GM12874 (cell line): Measurements from ENCODE around the gene LEKR1.

Source experiments
- TF ChIP-seq, protein P1 (sequence below): IDR thresholded peaks from 2 replicates; pipeline ENCODE4 v1.5.1; 2011; ENCODE audit warnings: low read depth, mild to moderate bottlenecking, control low read depth, low read length, moderate library complexity; ENCODE audit not compliant: insufficient read depth

LEKR1 gene

DNA sequence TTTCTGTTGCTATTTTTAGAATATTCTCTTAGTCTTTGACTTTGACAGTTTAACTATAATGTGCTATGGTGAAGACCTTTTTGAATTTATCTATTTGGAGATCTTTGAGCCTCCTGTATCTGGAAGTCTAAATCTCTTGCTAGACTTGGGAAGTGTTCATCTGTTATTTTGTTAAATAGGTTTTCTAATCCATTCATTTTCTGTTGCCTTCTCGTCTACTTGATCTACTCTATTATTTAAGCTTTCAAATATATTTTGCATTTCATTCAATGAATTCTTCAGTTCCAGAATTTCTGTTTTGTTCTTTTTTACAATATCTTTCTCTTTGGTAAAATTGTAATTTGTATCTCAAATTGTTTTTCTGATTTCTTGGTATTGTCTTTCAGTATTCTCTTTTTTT is 47.8 kb downstream of the LEKR1 start:
- TF ChIP-seq, protein P1, sequence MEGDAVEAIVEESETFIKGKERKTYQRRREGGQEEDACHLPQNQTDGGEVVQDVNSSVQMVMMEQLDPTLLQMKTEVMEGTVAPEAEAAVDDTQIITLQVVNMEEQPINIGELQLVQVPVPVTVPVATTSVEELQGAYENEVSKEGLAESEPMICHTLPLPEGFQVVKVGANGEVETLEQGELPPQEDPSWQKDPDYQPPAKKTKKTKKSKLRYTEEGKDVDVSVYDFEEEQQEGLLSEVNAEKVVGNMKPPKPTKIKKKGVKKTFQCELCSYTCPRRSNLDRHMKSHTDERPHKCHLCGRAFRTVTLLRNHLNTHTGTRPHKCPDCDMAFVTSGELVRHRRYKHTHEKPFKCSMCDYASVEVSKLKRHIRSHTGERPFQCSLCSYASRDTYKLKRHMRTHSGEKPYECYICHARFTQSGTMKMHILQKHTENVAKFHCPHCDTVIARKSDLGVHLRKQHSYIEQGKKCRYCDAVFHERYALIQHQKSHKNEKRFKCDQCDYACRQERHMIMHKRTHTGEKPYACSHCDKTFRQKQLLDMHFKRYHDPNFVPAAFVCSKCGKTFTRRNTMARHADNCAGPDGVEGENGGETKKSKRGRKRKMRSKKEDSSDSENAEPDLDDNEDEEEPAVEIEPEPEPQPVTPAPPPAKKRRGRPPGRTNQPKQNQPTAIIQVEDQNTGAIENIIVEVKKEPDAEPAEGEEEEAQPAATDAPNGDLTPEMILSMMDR: no peak

DNA sequence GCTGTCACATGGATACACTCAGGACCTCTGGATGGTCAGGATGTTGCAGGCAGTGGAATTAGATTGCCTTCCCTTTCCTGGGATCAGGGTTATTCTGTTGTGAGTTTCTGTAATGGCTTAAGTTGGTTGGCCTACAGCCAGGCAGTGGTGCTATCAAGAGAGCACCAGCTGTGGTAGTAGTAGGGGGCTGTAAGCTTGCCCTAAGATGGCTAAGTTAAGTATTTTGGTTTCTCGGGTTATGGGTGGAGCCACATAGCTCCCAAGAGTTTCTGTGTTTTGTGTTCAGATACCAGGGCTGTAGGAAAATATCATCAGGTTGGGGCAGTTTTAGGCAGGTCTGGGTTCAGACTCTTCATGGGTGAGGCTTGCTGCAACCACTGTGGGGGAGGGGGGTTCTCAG is 59.6 kb downstream of the LEKR1 start:
- TF ChIP-seq, protein P1: no peak

DNA sequence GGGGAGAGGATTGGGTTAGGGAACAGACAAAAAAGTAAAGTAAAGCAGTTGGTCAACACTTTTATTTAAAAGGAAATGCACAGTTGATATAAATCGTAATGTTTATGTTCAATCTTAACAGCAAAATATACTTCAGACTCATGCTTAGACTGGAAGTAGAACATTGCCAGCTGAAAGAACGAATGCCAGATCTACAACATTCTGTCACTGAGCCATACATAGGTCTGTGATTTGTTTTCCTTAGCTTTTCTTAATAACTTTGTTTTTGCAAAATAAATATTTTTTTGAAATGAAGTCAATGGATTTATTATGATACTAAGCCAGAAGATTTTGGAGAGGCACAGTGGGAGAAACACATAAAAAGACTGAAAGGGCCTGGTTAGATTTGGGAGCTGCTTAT is 62.0 kb downstream of the LEKR1 start:
- TF ChIP-seq, protein P1: no peak

DNA sequence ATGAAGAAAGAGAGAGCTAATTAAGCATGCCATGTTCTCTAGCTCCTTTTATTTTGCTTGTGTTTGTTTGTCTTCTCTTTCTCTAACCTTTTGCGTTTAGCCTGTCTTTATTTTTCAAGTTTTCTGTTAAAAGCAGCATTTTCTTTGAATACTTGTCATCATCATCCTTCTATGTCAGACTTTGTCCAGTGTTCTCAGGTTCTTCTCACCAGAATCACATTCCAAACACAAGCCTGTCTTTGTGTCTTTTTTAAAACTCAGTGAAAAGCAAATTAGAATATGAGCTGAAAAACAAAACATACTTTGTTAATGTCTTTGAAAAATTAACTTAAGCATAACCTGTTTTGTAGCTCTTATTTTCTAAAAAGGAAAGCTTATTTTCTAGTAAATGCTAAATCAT is 62.4 kb downstream of the LEKR1 start:
- TF ChIP-seq, protein P1: no peak

DNA sequence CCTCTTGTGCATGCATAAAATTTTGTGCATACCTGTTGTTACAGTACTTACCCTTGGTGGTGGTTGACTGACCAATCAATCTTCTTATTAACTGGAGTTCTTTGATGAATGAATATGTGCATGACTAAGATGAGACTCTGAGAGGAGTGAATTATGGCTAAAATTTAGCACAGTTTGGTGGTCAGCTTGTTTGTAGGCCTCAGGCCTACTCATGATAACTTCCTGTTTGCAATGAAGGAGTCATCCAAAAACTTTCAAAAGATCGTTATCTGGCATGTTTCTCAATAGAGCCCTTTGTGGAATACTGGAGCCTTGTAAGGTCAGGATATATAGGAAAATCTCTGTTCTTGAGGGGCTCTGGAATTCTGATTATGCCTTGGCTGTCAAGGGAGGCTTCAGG is 66.5 kb downstream of the LEKR1 start:
- TF ChIP-seq, protein P1: no peak

DNA sequence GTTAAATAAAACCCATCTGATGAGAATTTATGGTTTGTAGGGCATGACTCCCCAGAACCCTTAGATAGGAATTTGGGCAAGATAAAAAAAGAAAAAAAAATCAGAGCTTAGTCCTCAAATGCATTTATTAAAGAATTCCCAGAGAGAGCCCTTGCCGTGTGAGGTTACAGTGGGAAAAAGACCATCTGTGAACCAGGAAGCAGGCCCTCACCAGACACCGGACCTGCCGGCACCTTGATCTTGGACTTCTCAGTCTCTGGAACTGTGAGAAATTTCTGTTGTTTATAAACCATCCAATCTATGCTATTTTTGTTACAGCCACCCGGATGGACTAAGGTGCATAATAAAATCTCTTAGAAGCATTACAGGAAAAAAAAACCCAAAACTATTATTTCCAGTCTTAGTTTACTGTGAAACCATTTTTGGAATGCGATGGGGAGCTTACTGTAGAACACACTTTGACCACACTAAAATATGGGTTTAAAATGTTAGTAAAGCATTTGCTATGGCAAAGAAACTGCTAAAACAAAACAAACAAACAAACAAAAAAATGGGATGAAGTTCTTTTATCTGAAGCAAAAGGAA is 72.2 kb downstream of the LEKR1 start:
- TF ChIP-seq, protein P1: no peak

DNA sequence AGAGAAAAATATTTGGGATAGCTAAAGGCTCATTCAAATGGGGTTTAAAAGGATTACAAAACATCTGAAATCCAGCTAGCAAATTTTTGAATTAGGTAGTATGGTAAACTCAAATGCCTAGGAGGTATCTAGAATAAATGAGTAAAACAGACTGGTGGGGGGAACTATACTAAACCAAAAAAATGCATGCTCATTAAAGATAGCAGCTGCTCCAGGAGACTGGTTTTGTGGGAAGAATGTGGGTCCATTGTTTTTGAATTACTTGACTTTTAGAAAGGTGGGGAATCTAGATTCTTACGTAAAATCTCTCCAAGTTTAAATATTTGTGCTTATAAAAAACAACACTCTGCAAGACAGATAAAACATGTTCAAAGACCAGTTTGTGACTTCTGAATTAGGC is 73.8 kb downstream of the LEKR1 start:
- TF ChIP-seq, protein P1: no peak

DNA sequence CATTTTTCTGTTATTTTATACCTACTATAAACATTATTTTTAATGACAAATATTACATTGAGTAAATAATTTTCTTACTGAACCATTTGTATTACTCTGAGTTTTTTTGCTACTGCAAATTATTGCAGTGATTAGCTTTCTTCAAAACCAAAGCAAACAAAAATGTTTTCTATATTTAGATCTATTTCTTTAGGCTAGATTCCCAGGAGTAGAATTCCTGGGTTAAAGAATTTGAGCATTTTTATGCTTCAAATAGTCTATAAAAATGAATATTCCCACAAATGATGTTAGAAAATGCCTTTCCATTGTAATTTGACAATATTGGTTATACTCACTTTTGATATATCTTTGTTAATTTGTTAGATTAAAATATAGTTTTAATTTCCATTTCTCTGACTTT is 76.8 kb downstream of the LEKR1 start:
- TF ChIP-seq, protein P1: no peak
